GM12878 (cell line): ENCODE measurements around the gene DYSF.

Experiments
- BHLHE40 ChIP-seq, 2 experiments: fragments of 450-650 bp in 1 of 2; IDR thresholded peaks; 2 replicates each; pipeline ENCODE4 v1.6.1; 2011 to 2017; ENCODE audit warnings: low read depth in 2 of 2, borderline replicate concordance in 1 of 2, improper control_type of control experiment in 1 of 2, low read length in 1 of 2, mild to moderate bottlenecking in 1 of 2
- EED ChIP-seq: sonication (generic); IDR thresholded peaks from 2 replicates; pipeline ENCODE4 v1.6.1; 2016; ENCODE audit warnings: antibody characterized with exemption, low read depth
- ESRRA ChIP-seq: IDR thresholded peaks from 2 replicates; pipeline ENCODE4 v1.6.1; 2012; ENCODE audit warnings: mild to moderate bottlenecking, low read length, improper control_type of control experiment
- POLR2AphosphoS5 ChIP-seq: IDR thresholded peaks from 2 replicates; pipeline ENCODE4 v1.6.1; 2011; ENCODE audit warnings: mild to moderate bottlenecking, low read length, inconsistent platforms
- STAT1 ChIP-seq: fragments of 450-650 bp; conservative IDR thresholded peaks from 2 replicates; pipeline ENCODE4 v1.6.1; 2014; ENCODE audit warnings: antibody characterized with exemption, mild to moderate bottlenecking
- ZNF207 ChIP-seq: fragments of 450-650 bp; IDR thresholded peaks from 2 replicates; pipeline ENCODE4 v1.6.1; 2014; ENCODE audit warnings: antibody characterized with exemption, mild to moderate bottlenecking, borderline replicate concordance
- TF ChIP-seq, protein P1 (sequence below), 3 experiments: IDR thresholded peaks in 2 of 3; conservative IDR thresholded peaks in 1 of 3; 2 replicates each; pipeline ENCODE4 v1.5.1; 2011; ENCODE audit warnings: low read depth in 3 of 3, low read length in 3 of 3, mild to moderate bottlenecking in 3 of 3, control low read depth in 2 of 3, moderate library complexity in 2 of 3, inconsistent platforms in 1 of 3, mixed read lengths in 1 of 3; ENCODE audit not compliant: control insufficient read depth in 2 of 3, insufficient read depth in 1 of 3; ENCODE audit errors: extremely low read depth in 1 of 3

DNA sequence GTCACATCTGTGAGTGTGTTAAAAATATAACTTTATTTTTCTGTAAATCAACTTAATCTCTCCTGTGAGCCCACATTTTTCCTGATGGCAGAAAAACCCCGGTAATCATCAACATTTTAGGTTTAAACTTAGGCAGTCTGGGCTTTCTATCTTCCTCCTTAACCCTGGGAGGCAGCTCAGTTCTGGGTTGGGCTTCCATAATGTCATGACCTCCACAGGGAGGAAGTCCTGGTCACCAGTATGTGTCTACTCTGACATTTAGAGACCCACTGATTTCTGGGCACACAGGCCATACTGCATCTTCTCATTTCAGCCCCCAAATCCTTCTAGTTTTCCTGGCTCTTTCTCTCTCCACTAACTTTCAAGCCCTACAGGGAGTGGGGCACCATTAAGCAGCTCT, 181.2 kb downstream of the DYSF start:
- TF ChIP-seq, protein P1, sequence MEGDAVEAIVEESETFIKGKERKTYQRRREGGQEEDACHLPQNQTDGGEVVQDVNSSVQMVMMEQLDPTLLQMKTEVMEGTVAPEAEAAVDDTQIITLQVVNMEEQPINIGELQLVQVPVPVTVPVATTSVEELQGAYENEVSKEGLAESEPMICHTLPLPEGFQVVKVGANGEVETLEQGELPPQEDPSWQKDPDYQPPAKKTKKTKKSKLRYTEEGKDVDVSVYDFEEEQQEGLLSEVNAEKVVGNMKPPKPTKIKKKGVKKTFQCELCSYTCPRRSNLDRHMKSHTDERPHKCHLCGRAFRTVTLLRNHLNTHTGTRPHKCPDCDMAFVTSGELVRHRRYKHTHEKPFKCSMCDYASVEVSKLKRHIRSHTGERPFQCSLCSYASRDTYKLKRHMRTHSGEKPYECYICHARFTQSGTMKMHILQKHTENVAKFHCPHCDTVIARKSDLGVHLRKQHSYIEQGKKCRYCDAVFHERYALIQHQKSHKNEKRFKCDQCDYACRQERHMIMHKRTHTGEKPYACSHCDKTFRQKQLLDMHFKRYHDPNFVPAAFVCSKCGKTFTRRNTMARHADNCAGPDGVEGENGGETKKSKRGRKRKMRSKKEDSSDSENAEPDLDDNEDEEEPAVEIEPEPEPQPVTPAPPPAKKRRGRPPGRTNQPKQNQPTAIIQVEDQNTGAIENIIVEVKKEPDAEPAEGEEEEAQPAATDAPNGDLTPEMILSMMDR (IDR thresholded peaks at IDR 0.05 in 2 of 3, conservative IDR thresholded peaks at IDR 0.05 in 1 of 3; ENCODE audit: control insufficient read depth in 2 of 3, extremely low read depth in 1 of 3, insufficient read depth in 1 of 3, low read depth in 3 of 3, low read length in 3 of 3) = no peak
- TF ChIP-seq BHLHE40 (IDR thresholded peaks at IDR 0.05; ENCODE audit: borderline replicate concordance in 1 of 2, low read depth in 2 of 2, low read length in 1 of 2) (no peak), EED (no peak), ZNF207 (no peak), ESRRA (no peak), POLR2AphosphoS5 (no peak), STAT1 (no peak)
